Adrenal gland (tissue), 5 donors: ENCODE data around the gene ZNF418.

ENCODE experiments used
- CTCF ChIP-seq, 6 experiments: fragments of 450-650 bp in 4 of 6; fragments of 200-600 bp in 2 of 6; sonication (generic) in 1 of 6; IDR thresholded peaks; 1 replicate in 5 of 6; 2 replicates in 1 of 6; pipeline versions ENCODE4 v1.5.1 to v1.8.0; 2016 to 2021; ENCODE audit warnings: antibody characterized with exemption in 6 of 6, mild to moderate bottlenecking in 2 of 6, moderate library complexity in 1 of 6
- POLR2A ChIP-seq, 2 donors: fragments of 450-650 bp; IDR thresholded peaks; one replicate each; pipeline ENCODE4 v1.6.1; 2017; ENCODE audit warnings: antibody characterized with exemption in 2 of 2, mild to moderate bottlenecking in 2 of 2, moderate library complexity in 1 of 2
- donor health status: DM: no; HTN: no; CAD: no.

GRCh38 chr19:57978586-57979289 lies 43.5 kb upstream of the ZNF418 start:
- no peak for TF ChIP-seq POLR2A (IDR thresholded peaks at IDR 0.05)
- TF ChIP-seq CTCF (IDR thresholded peaks at IDR 0.05): no peak
